Measurements from ENCODE around the gene MYH11. TPM values are rescaled to one million over a fixed set of nuclear protein-coding genes. Genes with fewer than 3 reads are reported as not detected.
A peak's percentile ranks its signal among the peaks of the same experiment; 100 is the strongest.

Gene MYH11
- total and polyA plus RNA-seq, 2 of the 13 experiments (the other 11 are each of a cell fraction or from before 2014, with no cell fraction given): not detected

GRCh38 chr16:15857724-15858560 is 1.1 kb upstream of the MYH11 start:
- Histone ChIP-seq H2AFZ (ENCODE audit: low read length) (no peak overlapping the region), H3K9ac (ENCODE audit: insufficient read depth, low read depth, low read length) (no peak overlapping the region), H3K4me1 (ENCODE audit: insufficient read depth, low read length) (peaks cover 11% of the 10 kb centered on the region), H3K27ac (ENCODE audit: extremely low read length, insufficient read depth, low read length) (no peak overlapping the region), H3K9me3 (ENCODE audit: low read length) (no peaks in the 10 kb centered on the region), H3K4me2 (ENCODE audit: low read depth, low read length) (peak overlapping the region; percentile 71), H3K4me3 (replicated peaks in 1 of 3; ENCODE audit: insufficient read depth in 1 of 3, low read depth in 2 of 3, low read length in 3 of 3) (peak overlapping the region; percentile 21 to 62 (median 41); a peak in 5 of 6 replicates), H3K79me2 (ENCODE audit: insufficient read depth, low read length) (no peaks in the 10 kb centered on the region), H4K20me1 (ENCODE audit: insufficient read depth, low read length) (no peaks in the 10 kb centered on the region), H3K27me3 (ENCODE audit: control insufficient read depth in 1 of 2, insufficient read depth in 2 of 2, low read length in 2 of 2) (peaks cover 15 to 61% of the 10 kb centered on the region in 2 experiments; a peak in 4 of 5 replicates), H3K36me3 (replicated peaks in 1 of 2; ENCODE audit: control insufficient read depth in 1 of 2, insufficient read depth in 2 of 2, low read length in 2 of 2) (no peaks in the 10 kb centered on the region)
- ATAC-seq: peak; percentile 62
- DNase-seq (ENCODE audit: low spot score): no peak
- no TSS peak for BruUV-seq (replicated peaks)
- no peak for FAIRE-seq
- 11% methylated on average over 55 of the region's 55 CpGs for WGBS (ENCODE audit: low lambda C conversion rate)
- in situ Hi-C loops (cut with HindIII; ENCODE audit: extremely low pct_ligation_motif_present, low pct_unique_long_range_greater_than_20kb): no loop called here
- intact Hi-C loops (cut with micrococcal nuclease; ENCODE audit: unreplicated experiment): no loop called here
- POLR2A ChIA-PET: no interaction called here
- CTCF ChIA-PET (ENCODE audit: low intra/inter-chr PET ratio, low total read pairs): no interaction called here
- TF ChIP-seq SP4 (CRISPR knock-in tag; IDR thresholded peaks at IDR 0.05): peak; percentile 38; the same call in 1 of the 2 replicates
- no peak for TF ChIP-seq SP2 (CRISPR knock-in tag; IDR thresholded peaks at IDR 0.05)
- no peak for TF ChIP-seq CBX2 (IDR thresholded peaks at IDR 0.05; ENCODE audit: low read depth, low read length)
- 0 out of 2 replicates have a peak, but pooled peaks have one; percentile 13 for TF ChIP-seq CBX2 (CRISPR knock-in tag; IDR thresholded peaks at IDR 0.05; ENCODE audit: low read depth)
- 0 out of 2 replicates have a peak, but pooled peaks have one; percentile 11 for TF ChIP-seq ZNF563 (CRISPR knock-in tag; IDR thresholded peaks at IDR 0.05)
- TF ChIP-seq ATRX (CRISPR knock-in tag; IDR thresholded peaks at IDR 0.05; ENCODE audit: borderline replicate concordance): no peak
- TF ChIP-seq SRF (IDR thresholded peaks at IDR 0.05; ENCODE audit: low read depth, low read length): peak; percentile 79
- TF ChIP-seq ZNF224 (CRISPR knock-in tag; IDR thresholded peaks at IDR 0.05): no peak
- no peak for TF ChIP-seq ZNF75D (CRISPR knock-in tag; IDR thresholded peaks at IDR 0.05; ENCODE audit: borderline replicate concordance)
- TF ChIP-seq ZEB1 (IDR thresholded peaks at IDR 0.05; ENCODE audit: insufficient replicate concordance, low read depth): no peak
- TF ChIP-seq ZNF687 (CRISPR knock-in tag; IDR thresholded peaks at IDR 0.05): peak; percentile 18; the same call in 1 of the 2 replicates
- no peak for TF ChIP-seq SIN3B (IDR thresholded peaks at IDR 0.05; ENCODE audit: low read length)
- no peak for TF ChIP-seq SOX6 (IDR thresholded peaks at IDR 0.05)
- no peak for TF ChIP-seq SOX6 (CRISPR knock-in tag; IDR thresholded peaks at IDR 0.05)
- TF ChIP-seq NBN (conservative IDR thresholded peaks at IDR 0.05): peak; percentile 72; the same call in 1 of the 2 replicates
- peak; percentile 40 for TF ChIP-seq AGO1 (IDR thresholded peaks at IDR 0.05; ENCODE audit: low read depth, low read length, poor library complexity, severe bottlenecking)
- no peak for TF ChIP-seq ZBTB7A (CRISPR knock-in tag; IDR thresholded peaks at IDR 0.05)
- TF ChIP-seq EZH2 (conservative IDR thresholded peaks at IDR 0.05; ENCODE audit: low read depth, low read length): 0 out of 2 replicates have a peak, but pooled peaks have one; percentile 19
- no peak for TF ChIP-seq ZNF317 (CRISPR knock-in tag; IDR thresholded peaks at IDR 0.05)
- no peak for TF ChIP-seq SMARCE1 (IDR thresholded peaks at IDR 0.05; ENCODE audit: borderline replicate concordance)
- TF ChIP-seq MIXL1 (CRISPR knock-in tag; IDR thresholded peaks at IDR 0.05): no peak
- TF ChIP-seq RXRA (CRISPR knock-in tag; IDR thresholded peaks at IDR 0.05): no peak
- TF ChIP-seq SCMH1 (CRISPR knock-in tag; IDR thresholded peaks at IDR 0.05; ENCODE audit: borderline replicate concordance): no peak
- no peak for TF ChIP-seq STAG1 (CRISPR knock-in tag; IDR thresholded peaks at IDR 0.05)

All from HepG2 (cell line).